GM19438 (cell line): Measurements from ENCODE around the gene GTF2IRD1.
"Not testable (repeated sequence)": the region's sequence is repeated elsewhere in the genome, so short reads cannot be mapped to it uniquely, and the experiment has no call there.

Experiments
- ATAC-seq: cut with Tn5 transposase; IDR thresholded peaks from one replicate; pipeline ENCODE4 v1.9.1; 2021; ENCODE audit warnings: low read depth; ENCODE audit not compliant: unreplicated experiment

The GTF2IRD1 gene

DNA sequence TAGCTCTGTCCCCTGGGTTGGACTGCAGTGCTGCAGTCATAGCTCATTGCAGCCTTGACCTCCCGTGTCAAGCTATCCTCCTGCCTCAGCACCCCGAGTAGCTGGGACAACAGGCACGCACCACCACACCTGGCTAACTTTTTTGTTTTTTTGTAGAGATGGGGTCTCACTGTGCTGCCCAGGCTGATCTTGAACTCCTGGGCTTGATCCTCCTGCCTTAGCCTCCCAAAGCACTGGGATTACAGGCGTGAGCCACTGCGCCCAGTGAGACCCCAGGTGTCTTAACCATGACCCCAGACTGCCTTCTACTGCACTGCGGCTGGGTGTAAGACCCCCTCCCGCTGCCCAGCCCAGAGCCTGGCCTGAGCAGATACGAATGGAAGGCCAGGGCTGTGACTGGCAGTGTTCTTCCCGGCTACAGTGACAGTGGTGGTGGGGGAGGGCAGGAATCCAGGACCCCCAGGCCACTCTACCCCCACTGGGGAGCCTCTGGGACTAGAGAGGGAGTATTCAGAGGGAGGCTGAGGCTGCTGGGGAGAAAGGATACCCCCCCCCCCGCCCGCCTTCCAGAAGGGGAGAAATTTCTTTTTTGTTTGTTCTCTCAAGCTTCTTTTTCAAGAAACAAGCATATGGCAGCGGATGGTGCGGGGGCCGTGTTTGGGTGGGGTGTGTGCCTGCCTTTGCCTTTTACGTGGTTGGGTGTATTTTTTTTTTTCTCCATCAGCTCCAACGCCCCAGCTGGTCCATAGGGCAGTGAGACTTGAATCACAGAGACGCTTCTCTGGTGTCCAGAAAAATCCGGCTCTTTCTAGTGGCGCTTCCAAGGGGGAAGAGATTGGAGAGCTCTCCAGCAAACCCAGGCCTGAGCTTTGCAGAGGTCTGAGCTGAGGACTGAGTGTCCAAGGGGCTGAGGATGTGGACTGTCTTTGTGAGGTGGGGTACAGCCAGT is 36.6 kb downstream of the GTF2IRD1 start:
- no peak for ATAC-seq

DNA sequence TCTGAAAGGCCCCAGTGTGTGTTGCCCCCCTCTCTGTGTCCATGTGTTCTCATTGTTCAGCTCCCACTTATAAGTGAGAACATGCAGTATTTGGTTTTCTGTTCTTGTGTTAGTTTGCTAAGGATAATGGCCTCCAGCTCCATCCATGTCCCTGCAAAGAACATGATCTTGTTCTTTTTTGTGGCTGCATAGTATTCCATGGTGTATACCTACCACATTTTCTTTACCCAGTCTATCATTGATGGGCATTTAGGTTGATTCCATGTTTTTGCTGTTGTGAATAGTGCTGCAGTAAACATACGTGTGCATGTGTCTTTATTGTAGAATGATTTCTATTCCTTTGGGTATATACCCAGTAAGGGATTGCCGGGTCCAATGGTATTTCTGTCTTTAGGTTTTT is 37.8 kb downstream of the GTF2IRD1 start:
- ATAC-seq: not testable (repeated sequence)

DNA sequence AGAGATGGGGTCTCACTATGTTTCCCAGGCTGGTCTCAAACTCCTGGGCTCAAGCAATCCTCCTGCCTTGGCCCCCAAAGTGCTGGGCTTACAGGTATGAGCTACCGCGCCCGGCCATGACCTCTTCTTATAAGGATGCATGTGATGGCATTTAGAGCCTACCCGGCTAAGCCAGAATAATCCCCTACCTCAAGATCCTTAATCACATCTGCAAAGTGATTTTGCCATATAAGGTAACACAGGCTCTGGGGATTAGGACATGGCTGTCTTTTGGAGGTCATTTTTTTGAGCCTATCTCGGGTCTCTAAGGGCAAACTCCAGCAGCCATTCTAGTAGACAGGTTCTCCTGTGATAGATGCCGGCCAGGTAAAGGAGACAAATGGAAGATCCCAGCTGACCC is 39.6 kb downstream of the GTF2IRD1 start:
- no peak for ATAC-seq

DNA sequence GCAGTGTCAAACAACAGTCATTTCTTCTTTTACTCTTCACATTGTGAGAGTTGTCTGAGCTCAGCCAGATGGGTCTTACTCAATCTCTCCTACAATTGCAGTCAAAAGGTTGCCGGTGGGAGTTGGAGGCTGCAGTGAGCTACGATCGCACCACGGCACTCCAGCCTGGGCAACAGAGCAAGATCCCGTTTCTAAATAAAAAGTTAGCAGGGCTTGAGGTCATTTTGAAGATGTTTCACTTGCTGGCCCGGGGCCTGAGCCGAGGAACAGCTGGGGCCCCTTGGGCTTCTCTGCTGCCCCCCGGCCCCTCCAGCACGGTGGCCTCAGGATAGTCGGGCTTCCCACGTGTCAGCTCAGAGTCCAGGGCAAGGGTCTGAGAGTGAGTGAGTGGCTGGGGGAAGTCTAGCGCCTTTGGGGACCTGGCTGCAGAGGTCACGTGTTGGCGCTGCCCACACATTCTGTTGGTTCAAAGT is 40.4 kb downstream of the GTF2IRD1 start:
- ATAC-seq: no peak

DNA sequence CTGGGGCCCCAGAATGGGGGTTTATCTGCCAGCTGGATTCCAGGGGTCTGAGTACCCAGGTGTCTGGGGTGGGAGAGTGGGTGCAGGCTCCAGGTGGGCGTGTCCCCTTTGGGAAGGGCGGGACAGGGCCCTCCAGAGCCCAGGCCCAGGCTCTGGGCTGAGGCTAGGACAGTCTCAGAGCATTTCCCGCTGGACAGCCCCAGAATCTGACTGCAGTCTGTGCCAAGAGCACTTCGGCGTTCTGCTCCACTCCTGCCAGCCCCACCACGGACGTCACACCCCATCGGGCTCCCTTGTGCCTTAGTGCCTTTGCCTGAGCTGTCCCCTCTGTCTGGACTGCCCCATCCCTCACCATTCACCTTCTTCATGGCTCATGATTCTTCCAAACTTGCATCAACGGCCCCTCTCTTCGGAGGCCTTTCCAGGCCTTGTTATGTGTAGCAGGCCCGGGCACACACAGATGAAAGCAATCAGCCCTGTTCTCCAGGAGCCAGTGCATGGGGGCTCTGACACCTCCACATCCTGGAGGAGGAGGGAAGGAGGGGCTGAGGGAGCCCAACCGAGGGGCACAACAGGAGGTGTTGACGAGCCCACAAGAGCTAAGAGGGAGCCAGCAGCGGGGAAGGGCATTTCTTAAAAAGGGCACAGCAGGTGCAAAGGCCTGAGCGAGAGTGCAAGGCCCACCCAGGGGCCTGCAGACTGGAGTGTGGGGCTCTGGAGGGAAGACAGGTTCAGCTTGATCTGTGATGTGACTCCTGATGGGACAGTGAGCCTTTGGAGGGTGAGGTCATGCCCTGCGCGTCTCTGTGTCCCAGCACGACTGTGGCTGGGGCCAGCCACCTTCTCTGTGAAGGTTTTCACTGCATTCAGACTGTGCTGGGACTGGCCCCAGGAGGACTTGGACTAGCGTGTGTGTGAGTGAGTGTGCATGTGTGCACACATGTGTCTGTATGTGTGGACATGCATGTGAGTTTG is 41.7 kb downstream of the GTF2IRD1 start:
- ATAC-seq: no peak

DNA sequence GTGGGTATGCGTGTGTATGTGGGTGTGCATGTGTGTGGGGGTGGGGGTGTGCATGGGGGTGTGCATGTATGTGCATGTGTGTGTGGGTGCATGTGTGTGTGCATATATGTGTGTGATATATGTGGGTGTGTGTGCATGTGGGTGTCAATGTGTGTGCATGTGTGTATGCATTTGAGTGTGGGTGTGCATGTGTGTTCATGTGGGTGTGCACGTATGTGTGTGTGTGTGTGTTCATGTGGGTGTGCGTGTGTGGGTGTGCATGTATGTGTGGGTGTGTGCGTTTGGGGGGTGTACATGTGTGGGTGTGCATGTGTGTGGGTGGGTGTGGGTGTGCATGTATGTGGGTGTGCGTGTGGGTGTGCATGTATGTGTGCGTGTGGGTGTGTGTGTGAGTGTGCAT is 42.6 kb downstream of the GTF2IRD1 start:
- ATAC-seq: no peak

DNA sequence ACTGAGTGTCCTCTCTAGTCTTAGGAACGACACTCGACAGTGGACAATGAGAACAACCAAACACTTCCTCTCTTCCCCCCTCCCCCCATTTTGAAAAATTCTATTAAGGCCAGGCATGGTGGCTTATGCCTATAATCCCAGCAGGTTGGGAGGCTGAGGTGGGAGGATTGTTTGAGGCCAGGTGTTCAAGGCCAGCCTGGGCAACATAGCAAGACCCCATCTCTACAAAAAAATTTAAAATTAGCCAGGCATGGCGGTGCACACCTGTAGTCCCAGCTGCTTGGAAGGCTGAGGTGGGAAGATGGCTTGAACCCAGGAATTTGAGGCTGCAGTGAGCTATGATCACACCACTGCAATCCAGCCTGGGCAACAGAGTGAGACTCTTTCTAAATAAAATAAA is 43.1 kb downstream of the GTF2IRD1 start:
- ATAC-seq: not testable (repeated sequence)

DNA sequence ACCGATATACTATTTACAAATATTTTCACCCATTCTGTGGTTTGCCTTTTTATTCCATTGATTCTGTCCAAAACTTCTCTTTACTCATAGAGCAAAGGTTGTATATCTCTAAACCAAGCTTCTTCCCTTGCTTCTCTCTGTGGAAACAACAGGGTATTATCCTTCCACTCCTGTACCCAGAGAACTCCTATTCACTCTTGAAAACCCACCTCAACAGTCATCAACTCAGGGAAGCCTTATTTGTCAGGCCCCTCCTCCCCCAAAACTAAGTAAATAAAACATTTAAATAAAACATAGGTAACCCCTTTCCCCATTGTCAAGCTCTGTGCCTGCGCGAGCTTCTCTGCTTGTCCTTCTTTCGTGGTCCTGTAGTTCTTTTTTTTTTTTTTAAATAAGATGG is 44.6 kb downstream of the GTF2IRD1 start:
- ATAC-seq: no peak

DNA sequence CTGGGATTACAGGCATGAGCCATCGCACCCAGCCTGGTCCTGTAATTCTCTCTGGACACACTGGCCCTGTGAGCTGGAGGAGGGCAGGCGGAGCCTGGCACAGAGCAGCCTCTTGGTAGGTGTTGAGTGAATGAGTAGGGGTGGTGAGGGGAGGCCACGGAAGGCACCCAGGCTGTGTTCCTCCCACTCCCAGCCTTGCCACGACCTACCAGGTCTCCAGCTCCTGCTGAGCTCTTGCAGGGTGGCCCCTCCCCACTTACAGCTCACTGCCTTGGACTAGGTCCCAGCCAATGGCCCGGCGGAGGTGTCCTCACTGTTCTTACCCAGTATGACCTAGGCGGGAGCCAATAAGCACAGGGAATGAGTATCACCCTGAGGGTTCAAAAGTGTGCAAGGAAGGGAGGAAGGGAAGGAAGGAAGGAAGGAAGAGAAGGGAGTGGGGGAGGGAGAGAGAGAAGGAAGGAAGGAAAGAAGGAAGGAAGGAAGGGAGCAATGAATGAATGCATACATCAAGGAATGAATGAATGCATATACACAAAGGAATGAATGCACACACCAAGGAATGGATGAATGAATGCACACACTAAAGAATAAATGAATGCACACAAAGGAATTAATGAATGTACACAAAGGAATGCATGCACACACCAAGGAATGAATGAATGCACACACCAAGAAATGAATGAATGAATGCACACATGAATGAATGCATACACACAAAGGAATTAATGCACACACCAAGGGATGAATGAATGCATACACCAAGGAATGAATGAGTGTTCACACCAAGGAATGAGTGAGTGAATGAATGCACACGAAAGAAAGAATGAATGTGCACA is 45.5 kb downstream of the GTF2IRD1 start:
- ATAC-seq: no peak

DNA sequence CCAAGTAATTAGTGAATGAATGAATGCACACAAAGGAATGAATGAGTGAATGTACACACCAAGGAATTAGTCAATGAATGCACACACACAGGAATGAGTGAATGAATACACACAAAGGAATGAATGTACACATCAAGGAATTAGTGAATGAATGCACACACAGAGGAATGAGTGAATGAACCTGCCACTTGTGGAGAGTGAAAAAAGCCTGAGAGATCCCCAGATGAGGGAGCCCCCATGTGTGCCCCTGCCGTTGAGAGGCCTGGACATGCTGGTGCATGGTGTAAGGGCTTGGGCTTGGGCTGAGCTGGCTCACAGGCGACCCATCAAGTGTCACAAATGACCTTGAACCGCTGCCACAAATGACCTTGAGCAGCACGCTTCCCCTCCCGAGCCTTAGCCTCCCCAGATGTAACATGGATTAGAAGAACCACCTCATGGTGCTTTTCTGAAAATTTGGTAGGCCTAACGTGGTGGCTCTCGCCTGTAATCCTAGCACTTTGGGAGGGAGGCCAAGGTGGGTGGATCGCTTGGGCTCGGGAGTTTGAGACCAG is 46.2 kb downstream of the GTF2IRD1 start:
- no peak for ATAC-seq

DNA sequence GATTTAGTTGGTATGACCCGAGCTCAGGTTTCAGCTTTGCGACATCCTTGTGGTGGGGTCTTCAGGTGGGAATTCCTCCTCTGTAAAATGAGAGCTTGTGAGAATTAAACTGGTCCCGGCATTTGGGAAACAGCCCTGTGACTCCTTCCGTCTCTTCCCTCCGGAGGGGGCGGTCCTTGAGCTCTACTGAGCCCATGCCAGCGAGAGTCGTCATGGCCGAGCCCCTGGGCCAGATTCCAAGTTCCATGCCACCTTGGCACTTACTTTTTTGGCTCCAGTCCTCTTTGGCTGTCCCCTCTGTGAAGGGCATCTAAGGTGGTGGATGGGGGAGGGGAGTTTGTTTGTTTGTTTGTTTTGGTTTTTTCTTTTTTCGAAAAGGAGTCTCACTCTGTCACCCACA is 47.6 kb downstream of the GTF2IRD1 start:
- ATAC-seq: no peak

DNA sequence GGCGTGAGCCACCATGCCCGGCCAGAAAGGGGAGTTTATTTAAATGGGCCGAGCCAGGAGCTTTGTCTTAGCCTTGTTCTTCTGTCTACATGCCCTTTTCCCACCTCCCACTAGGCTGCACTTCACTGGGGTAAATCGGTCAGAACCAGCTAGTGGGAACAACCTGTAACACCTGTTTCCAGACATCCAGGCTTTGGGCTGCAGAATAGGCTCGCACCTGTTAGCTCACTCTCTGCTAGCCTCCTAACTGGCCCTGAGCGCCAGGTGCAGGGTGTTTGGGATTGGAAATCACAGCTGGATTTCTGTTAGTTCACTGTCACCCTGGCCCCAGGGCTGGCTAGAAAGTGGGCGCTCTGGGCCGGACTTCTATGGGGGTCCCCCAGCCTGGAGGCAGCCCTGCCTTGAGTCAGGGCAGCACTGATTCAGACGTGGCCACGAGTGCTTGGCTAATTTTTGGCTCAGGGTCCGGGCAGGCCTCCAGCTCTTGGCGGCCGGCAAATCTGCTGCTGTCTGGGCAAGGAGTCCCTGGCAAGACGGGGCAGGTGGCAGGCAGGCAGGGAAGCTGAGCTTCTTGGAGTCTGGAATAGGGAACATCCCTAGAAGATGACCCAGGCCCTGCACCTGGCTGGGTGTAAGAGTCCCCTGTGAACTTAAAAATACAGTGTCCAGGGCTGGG is 48.6 kb downstream of the GTF2IRD1 start:
- no peak for ATAC-seq

DNA sequence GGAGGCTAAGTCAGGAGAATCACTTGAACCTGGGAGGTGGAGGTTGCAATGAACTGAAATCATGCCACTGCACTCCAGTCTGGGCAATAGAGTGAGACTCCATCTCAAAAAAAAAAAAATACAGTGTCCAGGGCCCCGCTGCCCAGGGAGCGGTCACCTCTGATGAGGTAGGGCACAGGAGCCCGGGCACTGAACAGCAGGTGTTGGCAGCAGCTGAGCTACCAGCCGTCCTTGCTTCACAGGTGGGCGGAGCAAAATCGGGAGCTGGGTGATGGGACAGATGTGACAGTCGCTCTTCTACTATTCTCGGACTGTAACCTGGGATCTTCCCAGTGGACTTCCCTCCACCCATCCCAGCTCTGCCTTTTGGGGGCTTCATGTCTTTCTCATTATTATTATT is 49.4 kb downstream of the GTF2IRD1 start:
- ATAC-seq: no peak

DNA sequence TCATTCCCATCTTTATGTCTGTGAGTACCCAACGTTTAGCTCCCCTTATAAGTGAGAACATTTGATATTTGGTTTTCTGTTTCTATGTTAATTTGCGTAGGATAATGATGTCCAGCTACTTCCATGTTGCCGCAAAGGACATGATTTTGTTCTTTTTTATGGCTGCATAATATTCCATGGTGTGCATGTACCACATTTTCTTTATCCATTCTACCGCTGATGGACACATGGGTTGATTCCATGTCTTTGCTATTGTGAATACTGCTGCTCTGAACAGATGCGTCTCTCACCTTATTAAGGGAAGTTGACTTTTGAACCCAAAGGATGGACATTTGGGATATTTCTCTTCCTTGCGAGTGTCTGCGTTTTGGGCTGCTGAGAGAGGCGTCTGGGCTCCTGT is 50.2 kb downstream of the GTF2IRD1 start:
- no peak for ATAC-seq

DNA sequence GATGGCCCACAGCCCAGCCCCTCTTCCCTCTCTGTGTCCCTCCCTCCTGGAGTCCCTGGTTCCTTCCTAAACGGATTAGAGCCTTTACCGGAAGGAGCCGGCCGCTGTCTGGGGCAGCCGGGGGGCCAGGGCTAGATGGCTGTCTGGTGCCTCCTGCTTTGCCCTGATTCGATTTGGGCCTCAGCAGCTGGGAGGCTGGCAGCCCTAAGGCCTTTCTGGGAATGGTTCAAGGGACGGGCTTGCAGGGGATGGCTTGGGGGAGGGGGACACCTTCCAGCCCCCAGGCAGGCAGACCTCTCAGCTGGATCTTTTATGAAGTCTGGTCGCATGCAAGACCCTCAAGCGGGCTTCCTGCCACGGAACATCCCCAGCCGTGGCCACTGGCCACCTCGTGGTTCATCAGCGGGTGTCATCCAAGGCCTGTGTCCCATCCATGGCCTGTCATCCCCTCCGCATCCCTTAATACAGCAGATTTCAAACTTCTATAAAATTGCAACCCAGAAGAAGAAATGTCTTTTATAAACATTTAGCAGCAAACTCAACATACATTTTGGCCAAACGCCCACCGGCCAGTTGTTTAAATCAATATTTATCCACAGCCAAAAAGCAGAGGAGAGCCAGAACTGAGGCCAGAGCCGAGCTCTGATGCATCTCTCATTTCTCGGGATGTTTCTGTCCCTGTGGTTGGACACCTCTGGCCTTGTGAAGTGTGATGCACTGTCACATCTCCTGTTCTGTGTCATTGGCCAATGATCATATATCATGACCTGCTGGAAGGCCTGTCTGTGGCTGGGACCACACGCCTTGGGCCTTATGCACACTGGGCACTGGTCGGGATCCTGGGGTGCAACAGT is 52.0 kb downstream of the GTF2IRD1 start:
- no peak for ATAC-seq

DNA sequence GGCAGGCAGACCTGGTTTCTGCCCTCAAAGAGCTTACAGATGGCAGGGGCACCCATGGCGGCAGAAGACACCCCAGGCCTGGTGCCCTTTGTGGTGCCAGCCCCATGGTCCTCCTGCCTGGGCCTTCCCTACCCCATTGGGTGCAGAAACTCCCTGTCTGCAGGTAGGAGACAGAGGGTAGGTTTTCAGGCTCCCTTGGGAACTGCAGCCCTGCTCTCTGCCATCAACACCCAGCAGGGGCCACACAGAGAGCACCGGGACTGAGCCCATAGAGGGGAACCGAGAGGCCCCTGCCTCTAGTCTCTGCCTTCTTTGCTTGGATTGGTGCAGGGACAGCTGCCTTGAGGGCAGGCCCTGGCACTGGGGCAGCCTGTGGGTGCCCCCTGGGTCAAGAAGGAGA is 52.6 kb downstream of the GTF2IRD1 start:
- ATAC-seq: no peak

DNA sequence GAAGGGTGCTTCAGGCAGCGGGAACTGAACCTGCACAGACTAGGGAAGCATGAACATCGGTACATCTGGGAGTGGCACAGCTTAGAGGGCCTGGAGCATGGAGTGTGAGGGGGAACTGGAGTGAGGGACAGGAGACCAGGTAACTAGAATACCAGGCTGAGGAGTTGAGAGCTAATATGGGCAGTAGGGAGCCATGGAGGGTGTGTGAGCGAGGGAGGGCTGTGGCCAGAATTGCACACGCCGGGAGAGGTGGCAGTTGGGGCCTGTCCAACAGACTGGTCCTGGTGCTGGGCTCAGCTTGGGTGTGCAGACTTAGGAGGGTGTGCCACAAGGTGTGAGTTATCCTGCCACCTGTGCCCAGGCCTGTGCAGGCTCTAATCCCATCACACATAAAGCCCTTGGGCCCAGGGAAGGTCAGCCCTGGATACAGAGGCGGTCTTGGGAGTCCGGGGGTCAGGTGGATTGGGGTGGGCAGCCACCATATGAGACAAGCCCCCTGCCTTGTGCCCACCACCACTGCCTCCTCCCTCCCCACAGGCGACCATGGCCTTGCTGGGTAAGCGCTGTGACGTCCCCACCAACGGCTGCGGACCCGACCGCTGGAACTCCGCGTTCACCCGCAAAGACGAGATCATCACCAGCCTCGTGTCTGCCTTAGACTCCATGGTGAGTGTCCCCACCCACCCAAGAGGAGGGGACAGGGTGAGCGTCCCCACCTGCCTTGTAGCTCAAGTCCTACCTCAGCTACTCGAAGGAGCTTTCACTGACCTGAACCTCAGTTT is 54.0 kb downstream of the GTF2IRD1 start:
- no peak for ATAC-seq

DNA sequence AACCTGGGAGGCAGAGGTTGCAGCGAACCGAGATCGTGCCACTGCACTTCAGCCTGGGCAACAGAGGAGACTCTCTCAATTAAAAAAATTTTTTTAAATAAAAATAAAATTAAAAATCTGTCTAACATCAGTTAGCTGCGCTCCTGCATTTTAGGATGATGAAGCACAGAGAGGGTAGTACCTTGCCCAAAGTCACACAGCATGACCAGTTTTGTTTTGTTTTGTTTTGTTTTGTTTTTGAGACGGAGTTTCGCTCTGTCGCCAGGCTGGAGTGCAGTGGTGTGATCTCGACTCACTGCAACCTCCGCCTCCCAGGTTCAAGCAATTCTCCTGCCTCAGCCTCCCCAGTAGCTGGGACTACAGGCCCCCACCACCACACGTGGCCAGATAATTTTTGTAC is 55.7 kb downstream of the GTF2IRD1 start:
- not testable (repeated sequence) for ATAC-seq
